Caco-2 (cell line): Measurements from ENCODE around the gene ANKLE2. TPM values are rescaled to one million over a fixed set of nuclear protein-coding genes. Genes with fewer than 3 reads are reported as not detected.

Experiments
- BruUV-seq: library from RNA; stranded (reverse); fragments of 400-500 nt; replicated peaks from 2 replicates; lab custom pipeline; 2021; lab: Mats Ljungman, UMichigan
- CTCF ChIA-PET: fragments of 300-600 bp; sonication (Branson Sonifier 250); formaldehyde crosslinking; loops from one replicate; lab custom pipeline; 2022; ENCODE audit warnings: antibody characterized with exemption; lab: Charles Lee
- POLR2A ChIA-PET: fragments of 300-600 bp; sonication (Branson Sonifier 250); formaldehyde crosslinking; loops from one replicate; lab custom pipeline; 2022; ENCODE audit warnings: antibody characterized with exemption; lab: Charles Lee
- DNase-seq, 2 experiments: peaks; one replicate each; pipeline versions ENCODE4 v3.0.0 to v3.0.0-alpha.2; 2020 to 2022
- H3K27me3 ChIP-seq: replicated peaks from 2 replicates; pipeline ENCODE4 v1.6.0; 2011; ENCODE audit warnings: low read length; ENCODE audit not compliant: control insufficient read depth, insufficient read depth
- H3K36me3 ChIP-seq: 2 replicates; pipeline ENCODE4 v1.5.1; 2011; ENCODE audit warnings: low read length; ENCODE audit not compliant: control insufficient read depth, insufficient read depth
- H3K4me1 ChIP-seq: fragments of 250-450 bp; sonication (Bioruptor Pico); 2 replicates; pipeline ENCODE4 v1.5.1; 2020; ENCODE audit warnings: mild to moderate bottlenecking
- H3K4me3 ChIP-seq: 2 replicates; pipeline ENCODE4 v1.5.1; 2011; ENCODE audit warnings: low read depth, mild to moderate bottlenecking, control low read depth, low read length
- H3K9me3 ChIP-seq: fragments of 250-450 bp; sonication (Bioruptor Pico); 2 replicates; pipeline ENCODE4 v1.5.1; 2020; ENCODE audit warnings: mild to moderate bottlenecking, moderate library complexity
- H3K27ac Mint-ChIP-seq: one replicate; pipeline ENCODE4 v1.8.0; 2022; ENCODE audit warnings: mixed read lengths; ENCODE audit not compliant: unreplicated experiment
- H3K27me3 Mint-ChIP-seq: one replicate; pipeline ENCODE4 v1.8.0; 2022; ENCODE audit warnings: mixed read lengths; ENCODE audit not compliant: insufficient read depth, unreplicated experiment
- H3K36me3 Mint-ChIP-seq: one replicate; pipeline ENCODE4 v1.8.0; 2022; ENCODE audit warnings: mild to moderate bottlenecking, mixed read lengths; ENCODE audit not compliant: insufficient read depth, unreplicated experiment
- H3K4me1 Mint-ChIP-seq: one replicate; pipeline ENCODE4 v1.8.0; 2022; ENCODE audit warnings: low read depth, mixed read lengths; ENCODE audit not compliant: unreplicated experiment
- H3K4me3 Mint-ChIP-seq: one replicate; pipeline ENCODE4 v1.8.0; 2022; ENCODE audit warnings: mild to moderate bottlenecking, moderate library complexity, mixed read lengths; ENCODE audit not compliant: unreplicated experiment
- H3K9me3 Mint-ChIP-seq: one replicate; pipeline ENCODE4 v1.8.0; 2022; ENCODE audit warnings: mixed read lengths; ENCODE audit not compliant: unreplicated experiment
- intact Hi-C: fragments of 100-400 bp; cut with micrococcal nuclease; formaldehyde crosslinking; loops from one replicate; pipeline ENCODE4 v1.10.0; 2022; ENCODE audit not compliant: unreplicated experiment
- total RNA-seq: library from RNA; stranded (reverse); gene quantifications from 2 replicates; pipeline ENCODE4 v1.2.3, GENCODE V29; 2022
- TF ChIP-seq, protein P1 (sequence below), 2 experiments: fragments of 200-600 bp in 1 of 2; IDR thresholded peaks; 1 replicate in 1 of 2; 2 replicates in 1 of 2; pipeline versions ENCODE4 v1.5.1 to v1.8.0; 2011 to 2022; ENCODE audit warnings: antibody characterized with exemption in 1 of 2, control low read depth in 1 of 2, inconsistent platforms in 1 of 2, low read depth in 1 of 2, low read length in 1 of 2, mild to moderate bottlenecking in 1 of 2, moderate library complexity in 1 of 2; ENCODE audit not compliant: insufficient read depth in 1 of 2, severe bottlenecking in 1 of 2, unreplicated experiment in 1 of 2

Gene ANKLE2
- total RNA-seq, 1 experiment from 2014 or later = 80.8 TPM

DNA sequence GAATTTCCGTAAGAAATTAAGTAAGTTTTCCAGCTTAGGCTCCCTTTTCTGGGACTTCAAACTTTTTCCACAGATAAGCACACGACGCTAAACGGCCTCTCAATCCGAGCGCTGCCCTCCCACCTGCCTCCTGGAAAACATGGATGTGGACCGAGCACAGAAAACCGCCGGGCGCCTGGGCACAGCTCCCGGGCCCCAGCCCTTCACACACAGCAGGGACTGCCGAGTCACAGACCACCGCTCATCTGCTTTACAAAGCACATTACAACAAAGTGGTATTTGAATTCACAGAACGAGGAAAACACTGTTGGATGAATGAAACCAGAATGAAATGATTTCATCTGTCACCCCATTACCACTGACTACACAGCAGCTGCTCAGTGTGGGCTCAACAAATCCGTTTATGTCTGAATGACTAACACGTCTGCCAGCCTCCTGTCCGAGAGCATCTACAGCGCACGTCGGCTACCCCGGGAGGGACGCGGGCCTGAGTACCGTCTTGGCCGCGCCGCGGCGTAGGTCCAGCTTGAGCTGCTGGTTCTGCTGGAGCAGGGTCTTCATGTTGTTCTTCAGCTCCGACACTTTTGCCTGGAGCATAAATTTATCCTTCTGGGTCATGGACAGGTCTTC, 13.1 kb upstream of the ANKLE2 start:
- peaks cover 76% of the 10 kb centered on the region for H3K36me3 Mint-ChIP-seq
- Histone ChIP-seq H3K27me3 (no peaks in the 10 kb centered on the region), H3K36me3 (peaks cover 1% of the 10 kb centered on the region), H3K9me3 (no peaks in the 10 kb centered on the region), H3K4me1 (no peaks in the 10 kb centered on the region), H3K4me3 (no peak overlapping the region)
- POLR2A ChIA-PET = no interaction called here
- H3K9me3 Mint-ChIP-seq = no peaks in the 10 kb centered on the region
- BruUV-seq = no TSS peak
- TF ChIP-seq, protein P1, sequence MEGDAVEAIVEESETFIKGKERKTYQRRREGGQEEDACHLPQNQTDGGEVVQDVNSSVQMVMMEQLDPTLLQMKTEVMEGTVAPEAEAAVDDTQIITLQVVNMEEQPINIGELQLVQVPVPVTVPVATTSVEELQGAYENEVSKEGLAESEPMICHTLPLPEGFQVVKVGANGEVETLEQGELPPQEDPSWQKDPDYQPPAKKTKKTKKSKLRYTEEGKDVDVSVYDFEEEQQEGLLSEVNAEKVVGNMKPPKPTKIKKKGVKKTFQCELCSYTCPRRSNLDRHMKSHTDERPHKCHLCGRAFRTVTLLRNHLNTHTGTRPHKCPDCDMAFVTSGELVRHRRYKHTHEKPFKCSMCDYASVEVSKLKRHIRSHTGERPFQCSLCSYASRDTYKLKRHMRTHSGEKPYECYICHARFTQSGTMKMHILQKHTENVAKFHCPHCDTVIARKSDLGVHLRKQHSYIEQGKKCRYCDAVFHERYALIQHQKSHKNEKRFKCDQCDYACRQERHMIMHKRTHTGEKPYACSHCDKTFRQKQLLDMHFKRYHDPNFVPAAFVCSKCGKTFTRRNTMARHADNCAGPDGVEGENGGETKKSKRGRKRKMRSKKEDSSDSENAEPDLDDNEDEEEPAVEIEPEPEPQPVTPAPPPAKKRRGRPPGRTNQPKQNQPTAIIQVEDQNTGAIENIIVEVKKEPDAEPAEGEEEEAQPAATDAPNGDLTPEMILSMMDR (IDR thresholded peaks at IDR 0.05; ENCODE audit: insufficient read depth in 1 of 2, low read depth in 1 of 2, low read length in 1 of 2, severe bottlenecking in 1 of 2, unreplicated experiment in 1 of 2) = no peak
- H3K4me3 Mint-ChIP-seq = no peak overlapping the region
- no peaks in the 10 kb centered on the region for H3K27me3 Mint-ChIP-seq
- intact Hi-C loops = no loop called here
- CTCF ChIA-PET = no interaction called here
- H3K4me1 Mint-ChIP-seq = no peaks in the 10 kb centered on the region
- no peak overlapping the region for H3K27ac Mint-ChIP-seq
- no peak for DNase-seq

DNA sequence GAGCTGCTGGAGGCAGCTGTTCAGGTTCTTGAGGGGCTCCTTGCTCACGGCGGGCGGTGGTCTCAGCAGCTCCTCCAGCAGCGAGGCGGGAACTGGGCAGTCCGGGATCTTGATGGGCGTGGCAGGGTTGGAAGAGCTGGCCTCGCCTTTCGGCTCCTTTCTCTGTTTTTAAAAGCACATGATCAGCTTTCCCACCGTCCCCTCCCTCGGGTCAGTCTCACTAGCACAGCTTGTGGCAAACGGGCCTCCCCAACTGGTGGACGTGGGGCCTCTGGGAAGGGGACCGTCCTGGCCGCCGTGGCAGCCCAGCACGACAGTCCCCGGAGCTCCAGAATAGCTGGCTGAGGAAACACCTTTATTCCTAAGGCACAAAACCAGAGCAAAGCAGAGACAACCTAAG, 12.5 kb upstream of the ANKLE2 start:
- ChIA-PET CTCF (no interaction called here), POLR2A (no interaction called here)
- H3K9me3 Mint-ChIP-seq = no peaks in the 10 kb centered on the region
- intact Hi-C loops = no loop called here
- Histone ChIP-seq H3K4me1 (no peaks in the 10 kb centered on the region), H3K27me3 (no peaks in the 10 kb centered on the region), H3K9me3 (no peaks in the 10 kb centered on the region), H3K4me3 (no peak overlapping the region), H3K36me3 (peaks cover 1% of the 10 kb centered on the region)
- no peaks in the 10 kb centered on the region for H3K4me1 Mint-ChIP-seq
- no peak overlapping the region for H3K27ac Mint-ChIP-seq
- no peak for DNase-seq
- no peaks in the 10 kb centered on the region for H3K27me3 Mint-ChIP-seq
- TF ChIP-seq, protein P1 (IDR thresholded peaks at IDR 0.05; ENCODE audit: insufficient read depth in 1 of 2, low read depth in 1 of 2, low read length in 1 of 2, severe bottlenecking in 1 of 2, unreplicated experiment in 1 of 2) = no peak
- no TSS peak for BruUV-seq
- H3K4me3 Mint-ChIP-seq = no peak overlapping the region
- peaks cover 76% of the 10 kb centered on the region for H3K36me3 Mint-ChIP-seq

DNA sequence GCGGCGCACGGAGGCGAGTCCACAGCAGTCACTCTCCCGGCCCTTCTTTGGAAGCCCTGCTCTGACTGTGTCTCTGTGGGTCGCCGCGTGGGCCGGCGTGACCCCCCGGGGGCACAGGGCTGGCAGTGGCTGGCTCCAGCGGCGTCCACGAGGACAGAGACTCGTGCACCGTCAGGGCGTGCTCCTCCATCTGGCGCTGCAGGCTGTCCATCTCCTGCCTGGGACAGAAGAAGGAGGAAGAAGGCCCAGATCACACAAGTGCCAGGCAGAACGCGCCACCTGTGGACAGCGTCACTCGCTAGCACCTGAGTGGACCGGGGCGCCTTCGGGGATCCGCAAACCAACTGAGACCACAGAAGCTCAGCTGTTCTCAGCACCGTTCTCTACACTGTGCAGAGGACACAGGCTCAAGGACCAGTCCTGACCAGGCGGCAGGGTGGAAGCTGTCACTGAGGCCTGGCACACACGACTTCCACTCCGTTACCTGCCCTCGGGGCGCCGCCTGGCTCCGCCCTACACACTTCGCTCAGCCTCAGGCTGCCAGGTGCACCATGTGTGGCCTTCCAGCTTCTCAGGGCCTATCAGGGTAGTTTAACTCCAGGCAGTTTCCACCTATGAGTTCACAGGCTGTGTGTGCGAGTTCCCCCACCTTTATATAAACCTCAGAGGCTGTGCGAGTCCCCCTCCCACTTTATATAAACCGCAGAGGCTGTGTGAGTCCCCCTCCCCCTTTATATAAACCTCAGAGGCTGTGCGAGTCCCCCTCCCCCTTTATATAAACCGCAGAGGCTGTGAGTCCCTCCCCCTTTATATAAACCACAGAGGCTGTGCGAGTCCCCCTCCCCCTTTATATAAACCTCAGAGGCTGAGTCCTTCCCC, 11.7 kb upstream of the ANKLE2 start:
- ChIA-PET CTCF (no interaction called here), POLR2A (no interaction called here)
- H3K4me3 Mint-ChIP-seq = no peak overlapping the region
- peaks cover 1% of the 10 kb centered on the region for H3K36me3 ChIP-seq
- H3K4me3 ChIP-seq = no peak overlapping the region
- H3K27ac Mint-ChIP-seq = no peak overlapping the region
- H3K27me3 Mint-ChIP-seq = no peaks in the 10 kb centered on the region
- no peaks in the 10 kb centered on the region for H3K9me3 ChIP-seq
- DNase-seq = no peak
- H3K4me1 Mint-ChIP-seq = no peaks in the 10 kb centered on the region
- no peaks in the 10 kb centered on the region for H3K9me3 Mint-ChIP-seq
- BruUV-seq = no TSS peak
- intact Hi-C loops = no loop called here
- peaks cover 84% of the 10 kb centered on the region for H3K36me3 Mint-ChIP-seq
- no peaks in the 10 kb centered on the region for H3K27me3 ChIP-seq
- no peaks in the 10 kb centered on the region for H3K4me1 ChIP-seq
- TF ChIP-seq, protein P1 (IDR thresholded peaks at IDR 0.05; ENCODE audit: insufficient read depth in 1 of 2, low read depth in 1 of 2, low read length in 1 of 2, severe bottlenecking in 1 of 2, unreplicated experiment in 1 of 2) = no peak
